Measurements from ENCODE around the gene OGFOD2. TPM values are rescaled to one million over a fixed set of nuclear protein-coding genes. Genes with fewer than 3 reads are reported as not detected.

OGFOD2 gene
- polyA plus RNA-seq, 3 donors, result 17.6 to 21.2 (median 19.4) TPM

DNA sequence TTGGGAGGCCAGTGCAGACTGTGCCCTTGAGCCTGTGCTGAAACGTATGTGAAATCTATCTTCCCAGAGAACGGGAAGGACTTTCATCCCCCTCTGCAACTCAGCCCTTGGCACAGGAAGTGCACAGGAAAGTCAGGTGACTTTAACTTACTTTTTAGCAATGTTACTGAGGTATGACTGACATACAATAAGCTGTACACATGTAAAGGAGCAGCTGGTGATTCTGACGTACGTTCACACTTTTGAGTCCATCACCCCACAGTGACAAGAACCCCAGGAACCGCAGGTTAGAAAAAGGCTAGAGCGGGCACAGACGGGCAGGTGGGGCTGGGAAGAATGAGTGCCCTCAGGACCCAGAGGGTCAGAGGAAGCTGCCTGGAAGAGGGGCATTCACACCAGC lies 53.4 kb downstream of the OGFOD2 start:
- DNase-seq, result no peak

DNA sequence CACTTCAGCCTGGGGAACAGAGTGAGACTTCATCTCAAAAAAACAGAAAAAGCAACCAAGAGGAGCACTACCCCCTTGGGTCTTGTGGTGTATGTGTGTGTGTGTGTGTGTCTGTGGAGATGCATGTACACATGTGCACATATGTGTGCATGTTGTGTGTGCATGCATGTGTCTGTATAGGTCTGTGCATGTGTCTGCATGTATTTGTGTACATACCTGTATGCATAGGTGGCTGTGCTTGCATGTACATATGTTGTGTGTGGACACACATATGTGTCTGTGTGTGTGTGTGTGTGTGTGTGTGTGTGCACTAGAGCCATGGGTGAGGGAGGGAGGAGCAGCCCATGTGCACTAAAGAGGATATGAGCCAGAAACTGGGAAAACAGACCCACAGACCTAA lies 54.5 kb downstream of the OGFOD2 start:
- no peak for DNase-seq

Other genes with a start within 250 kb of the OGFOD2 start
- 1 to 10 TPM; 2.5 to 3.3 (median 2.6) TPM for gene HCAR1, start 244.4 kb upstream of the OGFOD2 start, polyA plus RNA-seq (ENCODE audit: insufficient read length in 3 of 3)
- 100 to 1,000 TPM in 1 of 3 donors, 10 to 100 TPM in 2; 77.7 to 101 (median 91.2) TPM for gene DENR, start 222.4 kb upstream of the OGFOD2 start, polyA plus RNA-seq (ENCODE audit: insufficient read length in 3 of 3)
- gene CCDC62, start 200.7 kb upstream of the OGFOD2 start, polyA plus RNA-seq (ENCODE audit: insufficient read length in 3 of 3), result under 1 TPM; 0.36 to 0.68 (median 0.53) TPM
- 10 to 100 TPM; 78.9 to 97.8 (median 96.6) TPM for gene HIP1R, start 139.8 kb upstream of the OGFOD2 start, polyA plus RNA-seq (ENCODE audit: insufficient read length in 3 of 3)
- 10 to 100 TPM; 23.8 to 30.0 (median 26.4) TPM for gene VPS37B, start 79.1 kb upstream of the OGFOD2 start, polyA plus RNA-seq (ENCODE audit: insufficient read length in 3 of 3)
- gene ABCB9, start 8.8 kb upstream of the OGFOD2 start, polyA plus RNA-seq (ENCODE audit: insufficient read length in 3 of 3), result 10 to 100 TPM in 1 of 3 donors, 1 to 10 TPM in 2; 7.0 to 10.1 (median 9.0) TPM
- 100 to 1,000 TPM; 184 to 231 (median 209) TPM for gene ARL6IP4, start 5.4 kb downstream of the OGFOD2 start, polyA plus RNA-seq (ENCODE audit: insufficient read length in 3 of 3)
- 1 to 10 TPM; 7.5 to 9.3 (median 7.7) TPM for gene PITPNM2, start 175.8 kb downstream of the OGFOD2 start, polyA plus RNA-seq (ENCODE audit: insufficient read length in 3 of 3)

Data from renal pelvis (tissue), 4 donors.